ENCODE measurements around the gene MAPKAPK3.

The MAPKAPK3 gene

DNA sequence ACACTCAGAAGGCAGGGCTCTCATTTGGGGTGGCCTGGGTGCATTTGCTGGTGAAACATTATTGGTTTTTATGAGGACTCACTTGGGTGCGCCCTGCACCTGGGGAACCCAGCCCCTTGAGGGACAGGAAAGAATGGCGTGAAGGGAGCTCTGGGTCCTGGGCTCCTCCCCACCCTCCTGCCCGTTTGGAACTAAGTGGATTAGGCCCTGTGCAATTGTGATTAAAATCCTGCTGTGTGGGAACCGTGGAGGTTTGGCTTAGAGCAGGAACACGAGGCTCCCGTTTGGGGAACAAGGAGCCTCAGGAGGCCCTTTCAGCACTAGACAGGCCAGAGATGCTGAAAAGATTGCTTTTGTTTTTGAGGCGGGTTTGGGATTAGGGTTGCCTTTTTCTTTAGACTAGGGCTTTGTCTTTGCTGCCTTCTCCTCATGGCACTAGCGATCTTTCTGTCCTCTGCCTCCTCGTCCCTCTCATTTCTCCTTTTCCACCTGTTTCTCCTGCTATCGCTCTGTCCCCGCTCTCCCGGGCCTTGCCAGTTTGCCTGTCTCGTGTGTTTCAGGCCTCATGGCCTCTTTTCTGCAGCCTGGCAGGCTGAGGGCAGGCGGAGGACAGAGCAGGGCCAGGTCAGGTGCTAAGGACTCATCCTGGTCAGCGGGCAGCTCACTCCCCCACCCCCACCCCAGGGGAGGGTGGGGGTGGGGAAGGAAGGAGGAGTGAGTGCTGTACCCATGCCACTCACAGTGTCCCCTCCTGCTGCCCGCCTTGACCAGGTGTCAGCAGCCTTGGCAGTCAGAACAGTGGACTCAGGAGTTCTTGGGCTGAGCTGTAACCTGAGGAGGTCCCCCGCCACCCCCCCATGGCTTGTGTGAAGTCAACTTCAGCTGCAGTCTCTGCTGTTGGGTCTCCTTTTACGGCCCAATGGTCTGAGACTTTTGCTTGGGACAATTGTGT, 8.6 kb downstream of the MAPKAPK3 start:
- DNase-seq (ENCODE audit: low read depth in 1 of 2, low spot score in 1 of 2) = no peak

DNA sequence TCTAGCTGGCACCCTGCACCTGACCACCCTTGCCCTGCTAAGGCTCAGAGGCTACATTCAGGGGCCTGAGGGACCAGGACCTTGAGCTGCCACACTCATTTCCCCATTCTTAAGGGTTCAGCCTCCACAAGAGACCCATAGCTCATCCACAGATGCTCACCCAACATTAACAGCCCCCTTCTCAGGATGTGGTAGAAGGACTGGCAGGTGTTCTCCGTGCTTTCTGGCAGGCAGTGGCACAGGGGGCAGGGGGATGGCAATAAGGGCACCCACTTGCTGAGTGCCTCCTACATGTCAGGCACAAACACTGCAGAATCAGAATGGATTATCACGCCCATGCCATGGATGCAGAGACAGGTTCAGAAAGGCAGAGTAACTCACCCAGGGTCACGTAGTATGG, 9.4 kb downstream of the MAPKAPK3 start:
- DNase-seq (ENCODE audit: low read depth in 1 of 2, low spot score in 1 of 2) = no peak

DNA sequence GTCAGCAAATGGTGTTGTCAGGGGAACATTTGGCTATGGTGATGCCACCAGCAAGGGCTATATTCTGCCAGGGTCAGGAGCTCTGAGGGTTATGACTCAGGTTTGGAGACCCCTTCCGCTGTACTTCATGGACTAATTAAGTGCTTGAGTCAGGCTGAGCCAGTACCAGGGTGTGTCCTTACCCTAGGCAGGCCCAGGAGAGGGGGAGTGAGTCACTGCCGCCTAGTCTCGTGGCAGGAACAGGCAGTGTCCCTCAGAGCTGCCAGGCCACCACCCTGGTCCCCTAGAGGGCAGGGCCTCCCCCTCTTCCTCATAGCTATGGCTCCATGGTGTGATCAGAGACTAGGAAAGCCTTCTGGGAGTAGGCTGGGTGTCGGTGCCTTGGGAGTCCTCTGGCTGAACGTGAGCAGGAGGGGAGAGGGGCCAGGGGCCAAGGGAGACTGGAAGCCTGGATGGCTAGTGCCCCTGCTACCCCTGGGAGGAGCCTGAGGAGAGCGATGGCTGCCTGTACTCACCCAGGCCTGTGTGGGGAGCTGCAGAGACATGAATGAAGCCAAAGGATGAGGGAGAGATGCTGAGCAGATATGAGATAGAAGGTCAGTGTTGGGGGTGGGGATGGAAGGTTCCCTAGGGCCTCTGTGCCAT, 10.6 kb downstream of the MAPKAPK3 start:
- no peak for DNase-seq (ENCODE audit: low read depth in 1 of 2, low spot score in 1 of 2)

DNA sequence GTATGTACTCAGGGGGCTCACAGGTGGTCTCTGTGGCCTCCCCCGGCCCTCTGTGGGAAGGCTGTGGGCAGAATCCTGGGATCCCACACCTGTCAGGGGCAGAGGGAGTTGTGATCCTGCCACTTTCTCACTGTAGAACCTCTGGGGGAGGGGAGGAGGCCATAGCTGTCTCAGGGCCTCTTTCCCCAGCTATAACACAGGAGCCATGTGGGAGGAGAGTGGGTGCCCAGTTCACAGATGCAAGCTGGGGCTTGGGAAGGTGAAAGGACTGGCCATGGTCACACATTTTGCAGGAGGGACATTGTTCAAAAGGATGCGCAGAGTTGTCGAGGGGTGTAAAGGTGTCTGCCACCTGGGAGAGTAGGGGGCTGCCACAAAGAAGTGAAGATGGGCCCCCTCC, 11.7 kb downstream of the MAPKAPK3 start:
- DNase-seq (ENCODE audit: low read depth in 1 of 2, low spot score in 1 of 2) = no peak

DNA sequence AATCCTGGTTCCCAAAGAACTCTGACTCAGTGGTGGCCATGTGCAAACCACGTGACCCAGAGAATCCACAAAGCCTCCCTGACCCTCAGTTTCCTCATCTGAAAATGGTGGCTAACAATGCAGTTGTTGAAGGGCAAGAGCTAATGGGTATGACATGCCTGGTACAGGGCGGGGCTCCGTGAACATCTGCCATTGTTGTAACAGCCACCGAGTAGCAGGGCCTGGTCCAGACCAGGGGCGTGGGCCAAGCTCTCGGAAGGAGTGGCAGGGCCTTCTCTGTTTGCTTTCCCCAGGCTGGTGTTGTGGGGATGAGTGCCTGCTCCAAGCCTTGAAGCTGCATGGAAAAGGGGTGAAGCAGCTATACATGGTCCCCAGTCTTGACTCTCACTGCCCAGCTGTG, 13.4 kb downstream of the MAPKAPK3 start:
- DNase-seq (ENCODE audit: low read depth in 1 of 2, low spot score in 1 of 2) = no peak

DNA sequence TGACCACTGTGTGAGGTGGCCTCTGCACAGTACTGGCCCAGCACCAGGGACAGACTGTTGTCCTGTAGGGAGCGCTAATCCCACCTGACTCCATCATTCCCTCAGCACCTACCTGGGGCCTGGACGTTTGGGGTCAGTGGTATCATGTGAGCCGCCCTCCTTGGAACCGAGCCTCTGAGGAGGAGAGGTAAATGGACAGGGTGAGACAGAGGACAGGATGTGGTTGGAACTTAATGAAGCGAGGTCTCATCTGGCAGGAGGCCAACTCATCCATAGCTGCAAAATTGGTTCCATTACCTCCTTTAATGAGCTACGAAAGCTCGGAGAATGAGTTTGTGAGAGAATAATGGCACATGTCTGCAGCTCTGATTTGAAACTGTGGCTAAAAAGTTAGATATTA, 13.9 kb downstream of the MAPKAPK3 start:
- DNase-seq (ENCODE audit: low read depth in 1 of 2, low spot score in 1 of 2) = no peak

DNA sequence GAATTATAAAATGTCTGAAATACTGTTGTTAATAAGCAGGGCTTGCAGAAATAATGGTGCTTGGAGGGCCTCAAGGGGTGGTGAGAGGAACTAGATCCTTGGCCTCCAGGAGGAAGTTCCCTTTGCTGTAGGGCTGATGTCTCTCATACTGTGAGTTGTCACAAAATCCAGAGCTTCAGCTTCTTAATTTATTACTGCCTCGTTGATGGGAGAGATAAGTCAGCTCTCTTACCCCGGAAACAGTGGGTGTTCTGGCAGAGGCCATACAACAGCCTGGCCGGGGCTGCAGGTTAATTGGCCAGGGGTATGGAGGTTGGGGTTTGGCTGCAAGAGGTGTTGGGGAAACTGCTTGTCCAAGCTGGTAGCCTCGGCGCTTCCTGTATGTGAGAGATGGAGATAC, 15.5 kb downstream of the MAPKAPK3 start:
- DNase-seq (ENCODE audit: low read depth in 1 of 2, low spot score in 1 of 2) = no peak

DNA sequence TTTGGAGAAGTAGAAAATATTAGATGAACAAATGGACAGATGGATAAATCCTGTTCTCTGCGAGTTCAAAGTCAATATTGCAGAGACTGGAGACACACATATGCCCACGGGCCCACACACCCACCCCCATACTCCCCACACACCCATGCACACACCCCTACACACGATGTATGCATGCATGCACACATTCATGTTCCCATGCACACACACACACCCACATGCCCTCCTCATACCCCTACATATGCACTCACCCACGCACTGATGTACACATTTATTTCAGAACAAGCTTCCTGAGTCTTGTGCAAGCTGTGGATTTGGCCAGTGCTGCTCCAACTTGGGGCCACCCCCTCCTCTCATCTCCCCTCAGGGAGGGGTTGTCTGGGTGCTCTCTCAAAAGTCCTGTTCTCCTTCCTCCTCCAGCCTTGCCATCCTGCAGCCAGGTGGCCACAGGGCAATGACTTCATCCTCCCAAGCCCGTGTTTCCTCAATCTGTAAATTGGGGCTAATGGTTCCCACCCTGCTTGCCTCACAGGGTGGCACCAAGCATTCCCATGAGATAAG, 16.4 kb downstream of the MAPKAPK3 start:
- DNase-seq (ENCODE audit: low read depth in 1 of 2, low spot score in 1 of 2) = no peak

DNA sequence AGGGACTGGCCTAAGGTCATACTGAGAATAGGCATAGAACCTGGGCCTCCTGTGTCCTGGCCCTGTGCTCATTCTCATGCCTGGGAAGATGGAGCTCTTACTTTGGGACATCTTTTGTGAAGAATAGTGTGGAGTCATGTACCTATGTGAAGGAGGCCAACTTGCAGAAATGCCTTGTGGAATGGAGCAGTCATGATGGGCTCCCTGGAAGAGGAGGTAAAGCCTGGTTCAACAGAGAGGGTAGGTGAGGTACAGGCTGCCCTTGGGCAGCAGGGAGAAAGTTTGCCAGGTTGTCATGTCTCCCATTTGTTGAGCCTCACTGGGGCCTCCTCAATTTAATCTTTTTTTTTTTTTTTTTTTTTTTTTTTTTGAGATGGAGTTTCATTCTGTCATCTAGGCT, 18.1 kb downstream of the MAPKAPK3 start:
- DNase-seq (ENCODE audit: low read depth in 1 of 2, low spot score in 1 of 2) = no peak

DNA sequence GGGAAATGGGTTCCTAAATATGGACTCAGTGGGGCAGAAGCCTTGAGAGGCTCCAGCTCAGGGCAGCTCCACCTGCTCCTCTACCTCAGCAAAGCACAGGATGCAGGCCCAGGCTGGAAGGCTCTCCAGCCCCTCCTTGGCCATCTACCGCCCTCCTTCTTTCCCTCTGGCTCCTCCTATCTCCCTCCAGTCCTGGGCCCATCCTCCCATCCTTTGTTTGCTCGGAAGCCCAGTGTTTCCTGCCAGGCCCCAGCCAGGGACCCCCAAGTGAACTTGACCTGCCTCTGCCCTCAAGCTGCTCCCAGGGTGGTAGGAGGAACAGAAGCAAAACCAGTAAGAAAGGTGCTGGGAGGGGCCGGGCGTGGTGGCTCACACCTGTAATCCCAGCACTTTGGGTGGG, 20.1 kb downstream of the MAPKAPK3 start:
- DNase-seq (ENCODE audit: low read depth in 1 of 2, low spot score in 1 of 2) = no peak

DNA sequence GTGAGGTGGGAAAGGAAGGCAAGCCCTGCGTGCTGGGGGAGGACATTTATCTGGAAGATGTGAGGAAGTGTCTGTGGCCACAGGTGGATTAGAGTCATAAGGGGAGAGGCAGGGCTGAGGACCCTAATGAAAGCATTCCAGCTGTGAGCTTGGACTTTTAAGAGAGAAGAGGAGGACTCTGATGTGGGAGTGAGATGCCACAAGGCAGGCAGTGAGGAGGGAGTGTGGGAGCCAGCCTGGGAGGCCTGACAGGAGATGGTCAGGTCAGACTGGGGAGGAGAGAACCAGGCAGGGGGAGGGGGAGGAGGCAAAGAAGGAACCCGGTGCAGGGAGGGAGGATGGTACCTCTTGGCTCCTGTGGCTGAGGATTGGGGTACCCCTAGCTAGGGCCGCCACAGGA, 21.0 kb downstream of the MAPKAPK3 start:
- DNase-seq (ENCODE audit: low read depth in 1 of 2, low spot score in 1 of 2) = no peak

DNA sequence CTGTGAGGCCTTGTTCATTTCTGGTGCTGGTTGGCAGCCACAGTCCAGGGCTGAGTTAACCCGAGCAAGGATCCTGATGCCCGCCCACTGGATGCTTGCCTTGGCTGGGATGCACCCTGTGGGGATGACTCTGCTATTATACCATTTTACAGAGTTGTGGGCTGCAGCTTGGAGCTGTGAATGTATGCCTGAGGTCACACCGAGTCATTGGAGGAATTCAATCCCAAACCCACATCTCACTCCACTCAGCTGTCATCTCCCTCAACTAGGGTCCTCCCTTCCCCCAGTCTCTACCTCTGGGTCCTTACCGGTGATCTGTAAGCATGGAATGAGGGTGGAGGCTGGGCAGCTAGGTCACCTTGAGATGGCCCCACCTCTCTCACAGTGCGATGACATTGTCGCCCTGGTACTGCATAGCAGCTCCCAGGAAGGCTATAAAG, 22.1 kb downstream of the MAPKAPK3 start:
- DNase-seq (ENCODE audit: low read depth in 1 of 2, low spot score in 1 of 2) = no peak

DNA sequence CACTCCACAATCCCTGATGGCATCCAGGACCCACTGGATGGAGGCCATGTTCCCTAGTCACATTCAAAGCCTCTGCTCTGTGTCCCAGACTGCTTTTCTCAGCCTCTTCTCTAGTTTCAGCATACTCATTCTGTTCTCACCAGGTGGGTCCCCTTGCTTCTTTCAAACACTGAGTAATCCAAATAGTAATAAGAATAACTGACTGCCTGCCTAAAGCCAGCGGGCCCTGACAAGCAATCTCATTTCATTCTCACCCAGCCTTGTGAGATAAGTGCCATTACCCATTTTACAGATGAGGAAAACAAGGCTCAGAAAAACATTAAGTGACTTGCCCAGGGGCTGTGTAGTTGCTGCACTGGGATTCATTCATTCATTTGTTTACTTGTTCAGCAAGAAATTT, 25.4 kb downstream of the MAPKAPK3 start:
- DNase-seq (ENCODE audit: low read depth in 1 of 2, low spot score in 1 of 2) = no peak

DNA sequence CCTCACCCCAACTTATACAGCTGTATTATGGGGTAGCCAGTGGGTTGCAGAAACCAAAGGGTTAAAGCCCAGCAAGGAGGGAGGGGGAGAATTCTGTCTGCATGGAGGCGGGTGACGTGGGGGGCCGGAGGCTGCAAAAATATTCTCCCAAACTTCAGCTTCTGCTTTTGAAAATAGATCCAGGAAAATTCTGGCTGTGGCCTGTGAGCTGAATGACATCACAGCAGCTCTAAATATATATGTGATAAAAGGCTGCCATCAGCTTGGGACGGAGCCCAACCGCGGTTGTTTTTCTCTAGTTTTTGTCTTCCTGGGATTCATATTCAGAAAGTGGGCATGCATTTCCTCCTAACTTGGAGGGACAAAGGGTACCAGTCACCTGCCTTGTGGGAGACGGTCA, 27.6 kb downstream of the MAPKAPK3 start:
- DNase-seq (ENCODE audit: low read depth in 1 of 2, low spot score in 1 of 2) = no peak

DNA sequence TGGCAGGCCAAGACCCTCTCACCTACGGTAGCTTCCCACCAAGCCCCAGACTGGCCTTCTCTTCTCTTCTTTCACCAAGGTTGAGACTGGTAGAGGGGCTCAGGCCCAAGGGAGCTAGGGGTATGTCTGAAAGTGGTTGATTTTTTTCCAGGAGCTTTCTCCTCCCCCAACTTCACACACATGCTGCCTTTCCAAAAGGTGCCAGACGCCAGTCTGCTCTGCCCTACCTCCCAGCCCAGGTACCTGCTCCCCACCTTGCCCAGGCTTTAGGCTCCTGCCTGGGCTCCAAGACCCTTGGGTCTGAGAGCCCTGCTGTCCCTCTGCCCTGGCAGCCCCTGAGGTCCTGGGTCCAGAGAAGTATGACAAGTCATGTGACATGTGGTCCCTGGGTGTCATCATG, 28.4 kb downstream of the MAPKAPK3 start:
- no peak for DNase-seq (ENCODE audit: low read depth in 1 of 2, low spot score in 1 of 2)

DNA sequence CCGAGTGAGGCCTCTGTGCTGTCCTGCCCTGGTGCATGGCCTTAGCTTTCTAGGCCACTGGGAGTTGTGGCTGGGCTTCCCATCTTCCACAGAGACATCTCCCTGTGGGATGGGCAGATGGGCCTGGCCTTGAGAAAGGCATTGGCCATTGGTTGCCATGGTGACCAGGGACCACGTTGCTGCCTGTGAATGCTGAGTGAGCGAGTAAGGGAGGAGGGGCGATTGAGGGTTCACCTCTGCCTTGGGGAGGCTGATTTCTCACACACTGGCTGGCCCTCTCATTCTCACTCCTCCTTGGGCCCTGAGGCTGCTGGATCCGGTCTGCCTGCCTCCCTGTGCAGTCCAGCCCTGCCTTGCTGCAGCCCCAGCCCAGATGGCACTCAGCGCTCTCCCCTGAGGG, 31.4 kb downstream of the MAPKAPK3 start:
- no peak for DNase-seq (ENCODE audit: low read depth in 1 of 2, low spot score in 1 of 2)

DNA sequence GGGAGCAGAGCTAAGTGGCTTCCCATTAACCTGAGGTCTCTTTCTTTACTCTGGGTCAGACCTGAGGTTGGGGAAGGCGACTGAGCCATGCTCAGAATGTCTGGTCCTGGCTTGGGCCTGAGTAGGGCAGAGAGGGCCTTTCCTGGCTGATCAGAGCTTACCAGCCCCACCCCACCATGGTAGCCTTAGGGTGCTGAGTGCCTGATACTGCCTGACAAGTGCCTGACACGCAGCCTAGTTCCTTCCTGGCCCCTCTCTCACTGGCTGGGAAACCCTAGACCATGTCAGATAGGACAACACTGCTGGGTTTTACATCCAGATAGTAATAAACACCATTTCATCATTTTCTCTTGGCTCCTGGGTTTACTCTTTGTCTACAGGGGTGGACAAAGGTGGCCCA, 32.0 kb downstream of the MAPKAPK3 start:
- DNase-seq (ENCODE audit: low read depth in 1 of 2, low spot score in 1 of 2) = no peak

DNA sequence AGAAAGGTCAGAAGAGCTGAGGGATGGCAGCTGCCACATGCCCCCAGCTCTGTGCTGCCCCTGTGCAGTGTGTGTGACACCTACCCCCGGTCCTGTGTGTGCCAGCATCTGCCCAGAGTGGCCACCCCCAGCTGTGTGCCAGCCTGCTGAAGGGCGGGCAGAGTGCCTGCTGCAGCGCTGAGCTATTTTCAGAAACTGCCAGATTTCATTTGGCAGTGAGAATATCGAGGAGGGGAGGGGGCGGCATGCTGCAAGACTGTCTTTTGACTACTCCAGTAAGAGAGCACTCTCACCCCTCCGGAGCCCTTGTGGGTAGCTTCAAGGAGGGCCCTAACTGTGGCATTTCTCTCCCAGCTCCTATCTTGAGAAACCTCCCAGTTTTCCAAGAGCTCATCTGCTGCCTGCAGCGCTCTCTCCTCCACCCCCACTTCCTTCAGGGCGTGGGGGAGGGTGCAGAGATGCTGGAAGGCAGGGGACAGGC, 32.5 kb downstream of the MAPKAPK3 start:
- DNase-seq (ENCODE audit: low read depth in 1 of 2, low spot score in 1 of 2) = no peak

DNA sequence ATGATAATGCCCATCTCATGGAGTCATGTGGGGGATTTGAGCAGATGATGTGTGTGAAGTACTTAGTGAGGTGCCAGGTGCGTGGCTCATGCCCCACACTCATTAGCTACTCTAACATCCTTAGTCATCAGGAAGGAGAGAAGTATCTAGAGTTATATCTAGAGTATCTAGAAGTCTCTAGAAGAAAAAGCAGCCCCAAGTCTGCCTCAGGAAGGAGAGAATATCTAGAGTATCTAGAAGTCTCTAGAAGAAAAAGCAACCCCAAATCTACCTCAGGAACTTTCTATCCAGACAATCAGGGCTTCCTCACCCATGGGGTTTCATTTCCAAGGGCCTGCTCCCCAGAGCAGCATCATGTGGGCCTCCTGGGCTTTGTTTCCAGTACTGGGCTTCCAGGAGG, 33.1 kb downstream of the MAPKAPK3 start:
- DNase-seq (ENCODE audit: low read depth in 1 of 2, low spot score in 1 of 2) = no peak

DNA sequence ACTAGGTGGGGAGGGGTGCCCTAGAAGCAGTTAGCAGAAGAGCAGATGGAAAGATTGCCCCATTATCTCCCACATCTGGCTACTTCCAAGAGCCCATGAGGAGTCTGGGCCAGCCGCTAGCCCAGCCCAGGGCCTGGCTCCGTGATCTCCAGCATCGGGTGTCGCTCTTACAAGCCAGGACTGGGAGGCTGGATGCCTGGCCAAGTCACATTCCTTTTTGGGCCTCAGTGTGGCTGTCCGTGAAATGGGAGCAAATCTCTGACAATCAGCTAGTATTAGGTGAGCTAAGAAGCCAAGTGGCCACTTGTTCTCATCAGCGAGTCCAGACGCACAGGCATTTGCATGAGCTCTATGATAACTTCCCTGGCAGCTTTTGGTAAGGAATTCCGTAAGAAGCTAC, 34.5 kb downstream of the MAPKAPK3 start:
- no peak for DNase-seq (ENCODE audit: low read depth in 1 of 2, low spot score in 1 of 2)

DNA sequence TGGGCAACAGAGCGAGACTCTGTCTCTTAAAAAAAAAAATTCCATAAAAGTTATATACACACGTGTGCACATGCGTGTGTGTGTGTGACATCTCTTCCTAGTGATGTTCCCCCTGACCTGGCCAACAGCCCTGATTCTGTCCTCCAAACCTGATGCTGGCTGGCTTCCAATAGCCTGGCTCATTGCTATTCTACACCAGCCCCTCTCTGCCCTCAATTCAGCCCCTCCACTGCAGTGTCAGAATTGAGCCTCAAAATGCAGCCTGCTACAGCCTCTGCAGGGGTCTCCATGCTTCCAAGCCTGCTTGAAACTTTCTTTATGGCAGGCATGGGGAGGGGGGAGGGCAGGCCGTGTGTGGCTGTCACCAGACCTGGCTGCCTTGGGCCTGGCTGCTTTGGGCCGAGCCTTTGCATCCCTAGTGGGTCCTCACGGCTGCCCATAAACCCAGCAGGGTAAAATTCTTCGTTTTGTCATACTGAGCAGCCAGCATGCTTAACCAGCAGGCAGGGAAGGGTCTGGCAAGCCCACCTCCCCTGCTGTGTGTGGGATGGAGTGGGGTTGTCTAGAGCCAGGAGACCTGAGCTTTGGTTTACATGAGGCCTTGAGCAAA, 35.1 kb downstream of the MAPKAPK3 start:
- DNase-seq (ENCODE audit: low read depth in 1 of 2, low spot score in 1 of 2) = no peak

DNA sequence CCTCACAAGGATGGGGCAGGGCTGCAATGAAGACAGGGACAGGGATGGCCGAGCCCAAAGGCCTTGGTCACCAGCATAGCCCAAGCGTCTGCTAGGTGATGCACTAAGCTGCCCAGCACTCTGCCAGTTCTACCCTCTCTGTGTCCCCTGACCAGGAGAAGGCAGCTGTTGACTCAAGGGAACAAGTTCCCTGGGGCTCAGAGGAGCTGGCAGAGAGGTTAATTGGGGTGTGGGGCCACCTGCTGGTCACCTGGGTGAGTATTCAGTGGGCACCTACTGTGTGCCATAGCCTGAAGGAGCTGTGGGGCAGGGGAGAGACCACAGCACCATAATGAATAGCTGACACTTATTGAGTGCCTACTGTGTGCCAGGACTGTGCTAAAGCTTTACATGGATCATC, 35.8 kb downstream of the MAPKAPK3 start:
- DNase-seq (ENCODE audit: low read depth in 1 of 2, low spot score in 1 of 2) = peak in 1 of 2 donors; percentile 34
